ENCODE data around the gene SAAL1.
"Not testable (repeated sequence)": the region's sequence is repeated elsewhere in the genome, so short reads cannot be mapped to it uniquely, and the experiment has no call there.

The SAAL1 gene, protein sequence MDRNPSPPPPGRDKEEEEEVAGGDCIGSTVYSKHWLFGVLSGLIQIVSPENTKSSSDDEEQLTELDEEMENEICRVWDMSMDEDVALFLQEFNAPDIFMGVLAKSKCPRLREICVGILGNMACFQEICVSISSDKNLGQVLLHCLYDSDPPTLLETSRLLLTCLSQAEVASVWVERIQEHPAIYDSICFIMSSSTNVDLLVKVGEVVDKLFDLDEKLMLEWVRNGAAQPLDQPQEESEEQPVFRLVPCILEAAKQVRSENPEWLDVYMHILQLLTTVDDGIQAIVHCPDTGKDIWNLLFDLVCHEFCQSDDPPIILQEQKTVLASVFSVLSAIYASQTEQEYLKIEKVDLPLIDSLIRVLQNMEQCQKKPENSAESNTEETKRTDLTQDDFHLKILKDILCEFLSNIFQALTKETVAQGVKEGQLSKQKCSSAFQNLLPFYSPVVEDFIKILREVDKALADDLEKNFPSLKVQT

DNA sequence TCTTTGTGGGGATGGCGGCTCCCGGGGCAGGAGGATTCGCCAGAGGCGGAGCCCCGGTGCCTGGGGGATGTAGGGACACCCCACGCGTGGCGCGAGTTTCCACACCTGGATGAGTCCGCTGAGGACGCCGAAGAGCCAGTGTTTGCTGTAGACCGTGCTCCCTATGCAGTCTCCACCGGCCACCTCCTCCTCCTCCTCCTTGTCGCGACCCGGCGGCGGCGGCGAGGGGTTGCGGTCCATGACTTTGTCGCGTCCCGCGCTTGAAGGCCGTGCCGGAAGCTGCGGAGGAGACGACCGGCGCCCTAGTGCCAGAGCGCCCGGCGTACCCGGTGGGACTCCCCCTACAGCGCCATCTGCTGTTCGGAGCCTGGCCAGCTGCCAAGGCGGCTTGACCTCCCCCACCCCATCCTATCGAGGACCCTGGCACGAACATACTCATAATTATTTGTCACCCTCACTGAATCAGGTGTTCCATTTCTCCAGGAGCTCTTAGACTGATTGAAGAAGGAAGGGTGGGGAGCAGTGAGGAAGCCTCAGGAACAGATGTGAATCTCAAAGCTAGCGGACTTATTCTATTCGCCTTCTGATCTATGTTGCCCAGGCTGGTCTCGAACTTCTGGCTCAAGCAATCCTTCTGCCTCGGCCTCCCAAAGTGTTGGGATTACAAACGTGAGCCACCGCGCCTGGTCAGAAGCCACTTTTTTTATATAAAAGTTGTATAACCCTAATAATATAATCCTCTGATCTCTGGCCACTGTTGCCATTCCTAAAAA is at the start of gene SAAL1:
TSS of gene SAAL1 (minus strand) at position 281 of the 773 bp plus-strand sequence. CDS start at position 240, 41 bp downstream.
- DNase-seq, result peak; percentile 21

DNA sequence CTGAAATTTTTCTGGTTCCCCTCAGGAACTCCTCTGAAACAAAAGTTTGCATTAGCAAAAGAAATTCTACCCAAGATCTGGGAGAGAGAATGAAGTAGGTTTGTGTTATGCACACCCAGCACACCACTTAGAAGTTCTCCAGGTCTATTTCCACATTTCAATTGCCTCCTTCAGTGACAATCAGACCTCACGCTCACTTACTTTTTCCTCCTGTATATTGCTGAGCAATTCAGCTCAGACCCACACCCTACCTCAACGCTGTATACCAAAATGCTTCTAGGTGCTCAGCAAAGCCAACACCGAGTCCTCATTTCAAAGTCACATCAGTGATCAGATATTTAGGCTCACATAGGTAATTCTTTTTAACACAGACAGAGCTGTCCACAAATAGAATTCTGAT is 45.7 kb upstream of the SAAL1 start:
- DNase-seq, result no peak

DNA sequence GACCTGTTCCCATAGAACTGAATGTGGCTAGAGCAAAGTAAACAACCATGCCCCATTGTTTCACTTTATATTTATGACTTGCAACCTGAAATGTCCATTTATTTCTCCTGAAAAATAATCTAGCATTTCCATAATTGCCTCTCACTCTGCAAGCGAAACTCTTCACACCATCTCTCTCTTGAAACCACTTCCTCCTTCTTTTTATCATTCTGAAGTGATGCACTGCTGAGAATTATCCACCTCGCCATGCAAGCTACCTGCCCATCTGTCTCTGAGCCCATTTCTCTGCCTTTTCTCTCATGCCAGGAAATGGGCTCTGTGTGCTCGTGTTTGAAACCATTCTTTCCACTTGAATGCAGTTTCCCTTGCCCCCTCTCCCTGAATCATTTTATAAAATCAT is 40.0 kb upstream of the SAAL1 start:
- no peak for DNase-seq

DNA sequence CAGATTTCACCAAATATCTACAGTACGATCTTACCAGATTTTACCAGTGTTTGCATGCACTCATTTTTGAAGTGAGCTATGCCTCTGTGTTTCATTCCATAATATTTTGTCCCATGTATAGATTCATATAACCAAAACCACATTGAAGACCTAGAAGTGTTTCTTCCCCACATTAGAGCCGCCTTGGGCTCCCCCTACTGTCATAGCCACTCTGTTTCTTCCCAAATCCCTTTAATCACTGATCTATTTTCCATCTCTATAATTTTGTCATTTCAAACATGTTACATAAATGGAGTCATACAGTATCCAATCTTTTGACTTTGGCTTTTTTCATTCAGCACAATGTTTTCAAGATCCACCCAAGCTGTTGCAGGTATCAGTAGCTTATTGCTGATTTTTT is 39.1 kb upstream of the SAAL1 start:
- no peak for DNase-seq

DNA sequence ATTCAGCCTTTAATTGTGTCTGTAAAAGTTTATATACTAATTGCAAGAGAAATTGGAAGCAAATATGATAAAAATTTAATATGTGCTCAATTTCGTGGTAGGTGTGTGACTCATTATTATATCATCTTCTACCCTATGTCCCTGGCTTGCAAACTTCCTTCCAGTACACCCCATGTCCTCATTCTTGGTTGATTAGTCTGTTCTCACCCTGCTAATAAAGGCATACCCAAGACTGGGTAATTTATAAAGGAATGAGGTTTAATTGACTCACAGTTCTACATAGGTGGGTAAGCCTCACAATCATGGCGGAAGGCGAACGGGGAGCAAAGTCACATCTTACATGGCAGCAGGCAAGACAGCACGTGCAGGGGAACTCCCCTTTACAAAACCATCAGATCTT is 38.4 kb upstream of the SAAL1 start:
- DNase-seq, result no peak

DNA sequence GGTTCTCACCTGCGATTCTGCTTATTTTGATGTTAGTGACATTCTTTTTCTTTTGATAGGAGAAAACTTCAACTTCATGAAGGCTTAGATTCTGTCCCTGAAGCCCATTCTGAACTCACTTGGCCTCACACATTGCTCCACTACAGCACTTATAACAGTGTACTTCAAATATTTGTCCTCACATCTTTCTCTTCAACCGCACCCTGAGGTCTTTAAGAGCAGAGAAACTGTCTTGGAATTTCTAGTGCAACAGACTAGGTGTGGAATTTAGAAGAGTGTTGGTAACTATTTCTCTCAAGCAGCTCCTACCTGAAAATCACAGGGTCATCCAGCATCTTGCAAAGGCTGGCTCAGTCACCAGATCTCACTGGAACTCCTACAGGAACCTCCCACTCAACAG is 34.3 kb upstream of the SAAL1 start:
- no peak for DNase-seq

DNA sequence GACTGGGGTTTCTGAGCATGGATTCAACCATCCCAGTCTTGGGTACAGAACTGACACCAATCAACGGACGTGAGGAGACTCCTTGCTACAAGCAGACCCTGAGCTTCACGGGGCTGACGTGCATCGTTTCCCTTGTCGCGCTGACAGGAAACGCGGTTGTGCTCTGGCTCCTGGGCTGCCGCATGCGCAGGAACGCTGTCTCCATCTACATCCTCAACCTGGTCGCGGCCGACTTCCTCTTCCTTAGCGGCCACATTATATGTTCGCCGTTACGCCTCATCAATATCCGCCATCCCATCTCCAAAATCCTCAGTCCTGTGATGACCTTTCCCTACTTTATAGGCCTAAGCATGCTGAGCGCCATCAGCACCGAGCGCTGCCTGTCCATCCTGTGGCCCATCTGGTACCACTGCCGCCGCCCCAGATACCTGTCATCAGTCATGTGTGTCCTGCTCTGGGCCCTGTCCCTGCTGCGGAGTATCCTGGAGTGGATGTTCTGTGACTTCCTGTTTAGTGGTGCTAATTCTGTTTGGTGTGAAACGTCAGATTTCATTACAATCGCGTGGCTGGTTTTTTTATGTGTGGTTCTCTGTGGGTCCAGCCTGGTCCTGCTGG is 31.4 kb upstream of the SAAL1 start:
- no peak for DNase-seq

DNA sequence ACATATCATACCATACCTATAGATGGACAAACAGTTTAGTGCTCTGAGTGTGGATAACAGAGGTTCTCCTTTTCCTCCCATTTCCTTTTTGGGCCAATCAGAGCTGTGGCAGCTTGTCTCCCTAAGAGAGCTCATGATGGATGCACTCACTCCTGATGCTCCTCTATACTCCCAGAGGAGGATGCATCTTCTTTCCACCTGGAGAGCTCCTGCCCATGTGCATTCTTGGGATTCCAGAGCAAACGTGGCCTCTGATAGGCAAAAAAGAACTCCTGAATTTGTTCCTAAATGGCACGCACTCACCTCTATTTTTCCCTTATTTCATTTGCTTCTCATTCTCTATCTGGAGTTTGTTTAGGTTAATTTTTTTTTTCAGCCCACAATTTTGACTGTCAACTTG is 29.4 kb upstream of the SAAL1 start:
- no peak for DNase-seq

DNA sequence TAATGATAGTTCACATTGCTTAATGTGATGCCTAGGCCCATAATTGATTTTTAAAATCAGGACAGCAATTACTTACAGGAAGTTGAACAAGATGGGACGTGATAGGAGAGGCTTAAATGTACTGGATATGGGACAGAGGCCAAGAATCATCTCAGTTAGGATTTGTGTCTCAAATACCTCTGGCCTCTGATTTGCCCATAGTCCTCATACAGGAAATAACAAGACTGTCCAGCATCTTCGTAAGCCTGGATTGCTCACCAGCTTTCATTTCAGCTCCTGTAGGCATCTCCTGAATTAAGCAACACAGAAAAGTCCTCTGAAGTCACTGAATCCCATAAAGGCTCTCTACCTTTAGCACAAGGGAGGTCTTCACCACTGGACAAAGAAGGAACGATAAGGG is 26.5 kb upstream of the SAAL1 start, which contains the start of gene MRGPRX3:
TSS of gene MRGPRX3 (plus strand) at position 231 of the 400 bp plus-strand sequence. CDS start 4,632 bp downstream, outside the sequence.
- no peak for DNase-seq

DNA sequence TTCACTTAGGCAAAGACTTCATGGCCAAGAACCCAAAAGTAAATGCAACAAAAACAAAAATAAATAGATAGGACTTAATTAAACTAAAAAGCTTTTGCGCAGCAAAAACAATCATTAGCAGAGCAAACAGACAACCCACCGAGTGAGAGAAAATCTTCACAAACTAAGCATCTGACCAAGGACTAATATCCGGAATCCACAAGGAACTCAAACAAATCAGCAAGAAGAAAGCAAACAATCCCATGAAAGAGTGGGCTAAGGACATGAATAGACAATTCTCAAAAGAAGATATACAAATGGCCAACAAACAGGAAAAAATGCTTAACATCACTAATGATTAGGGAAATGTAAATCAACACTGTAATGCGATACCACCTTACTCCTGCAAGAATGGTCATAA is 25.2 kb upstream of the SAAL1 start:
- DNase-seq, result not testable (repeated sequence)

DNA sequence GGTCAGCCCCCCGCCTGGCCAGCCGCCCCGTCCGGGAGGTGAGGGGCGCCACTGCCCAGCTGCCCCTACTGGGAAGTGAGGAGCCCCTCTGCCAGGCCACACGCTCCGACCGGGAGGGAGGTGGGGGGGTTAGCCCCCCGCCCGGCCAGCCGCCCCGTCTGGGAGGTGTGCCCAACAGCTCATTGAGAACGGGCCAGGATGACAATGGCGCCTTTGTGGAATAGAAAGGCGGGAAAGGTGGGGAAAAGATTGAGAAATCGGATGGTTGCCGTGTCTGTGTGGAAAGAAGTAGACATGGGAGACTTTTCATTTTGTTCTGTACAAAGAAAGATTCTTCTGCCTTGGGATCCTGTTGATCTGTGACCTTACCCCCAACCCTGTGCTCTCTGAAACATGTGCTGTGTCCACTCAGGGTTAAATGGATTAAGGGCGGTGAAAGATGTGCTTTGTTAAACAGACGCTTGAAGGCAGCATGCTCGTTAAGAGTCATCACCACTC is 15.5 kb upstream of the SAAL1 start:
- DNase-seq, result not testable (repeated sequence)

DNA sequence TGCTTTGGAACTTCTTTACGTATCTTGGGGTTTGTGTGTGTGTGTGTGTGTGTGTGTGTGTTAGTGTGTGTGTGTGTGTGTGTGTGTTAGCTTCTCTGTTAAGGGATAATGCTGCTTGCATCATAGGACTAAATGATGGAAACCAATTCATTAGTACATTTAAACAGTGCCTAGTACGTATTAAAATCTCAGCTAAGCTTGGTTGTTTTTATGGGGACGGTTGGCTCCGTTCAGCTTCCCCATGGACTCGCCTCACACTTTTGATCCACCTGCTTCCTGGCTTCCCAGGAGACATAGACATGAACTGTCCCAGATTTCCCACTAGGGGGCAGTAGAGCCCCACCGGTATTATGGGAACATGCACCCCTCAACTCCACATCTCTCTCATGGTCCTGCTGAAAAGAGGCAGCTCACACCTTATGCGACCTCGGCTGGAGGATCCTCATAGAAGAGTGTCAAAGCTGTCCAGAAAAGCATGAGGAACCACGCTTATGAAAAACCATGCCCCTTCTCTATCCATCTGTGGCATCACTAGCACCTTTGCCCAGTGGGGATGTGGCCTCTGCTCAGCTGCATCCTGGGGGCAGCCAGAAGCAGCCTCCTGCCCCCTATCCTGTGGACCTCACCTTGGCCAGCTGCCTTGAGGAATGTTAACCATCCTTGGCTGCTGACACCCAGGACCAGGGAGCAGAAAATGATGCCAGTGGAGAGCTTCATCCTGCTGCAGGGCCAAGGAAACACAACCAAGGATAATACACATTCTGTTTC is 9.7 kb upstream of the SAAL1 start:
- peak; percentile 14 for DNase-seq

DNA sequence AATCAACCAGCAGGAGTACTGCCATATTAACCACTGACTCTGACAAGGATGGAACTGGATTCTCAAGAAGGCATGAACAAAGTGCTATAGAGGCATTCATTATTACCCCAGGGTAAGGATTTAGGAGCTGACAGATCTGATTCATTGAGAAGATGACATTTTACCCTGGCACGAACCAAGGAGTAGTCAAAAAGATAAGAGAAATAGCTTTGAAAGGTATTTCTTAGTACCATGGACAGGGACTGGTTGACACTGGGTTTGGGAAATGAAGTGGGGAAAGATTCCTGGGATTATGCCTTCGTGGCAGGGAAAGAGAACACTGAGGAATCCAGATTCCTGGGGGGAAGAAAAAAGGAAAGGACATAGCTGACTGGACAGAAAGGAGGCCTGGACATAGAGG is 5.1 kb upstream of the SAAL1 start:
- no peak for DNase-seq

DNA sequence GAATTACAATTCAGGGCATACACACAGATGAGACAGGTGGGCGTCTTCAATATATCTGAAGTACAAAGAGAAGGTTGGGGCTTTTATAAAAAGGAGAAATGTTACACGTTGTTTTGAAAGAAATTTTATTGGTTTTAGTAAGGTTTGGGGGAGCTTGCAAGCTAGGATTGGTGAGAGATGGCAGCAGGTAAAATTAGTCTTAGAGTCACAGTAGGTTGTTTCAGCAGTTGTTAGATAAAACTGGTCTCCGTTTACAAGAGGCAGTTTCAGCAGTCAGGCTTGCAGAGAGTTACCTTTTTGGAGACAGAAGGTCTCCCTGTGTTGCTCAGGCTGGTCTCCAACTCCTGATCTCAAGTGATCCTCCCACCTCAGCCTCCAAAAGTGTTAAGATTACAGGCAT is 2.4 kb upstream of the SAAL1 start:
- no peak for DNase-seq

DNA sequence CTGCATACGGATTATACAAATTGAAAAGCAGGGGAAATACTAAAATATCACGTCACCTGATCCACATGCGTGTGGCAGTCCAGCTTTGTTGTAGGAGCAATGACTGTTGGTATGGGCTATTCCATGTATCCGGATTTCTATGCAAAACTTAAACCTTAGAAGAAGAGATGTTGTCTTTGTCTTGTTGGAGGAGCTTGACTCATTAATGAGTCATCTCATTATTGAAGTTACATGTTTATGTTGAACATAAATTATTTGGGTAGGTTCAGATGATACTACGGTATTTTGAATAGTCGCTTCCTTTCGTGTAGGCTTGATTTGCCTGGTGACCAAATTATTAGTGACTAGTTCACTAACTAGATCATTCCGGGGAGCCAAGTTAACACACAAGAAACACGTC is 806 bp upstream of the SAAL1 start:
- no peak for DNase-seq

DNA sequence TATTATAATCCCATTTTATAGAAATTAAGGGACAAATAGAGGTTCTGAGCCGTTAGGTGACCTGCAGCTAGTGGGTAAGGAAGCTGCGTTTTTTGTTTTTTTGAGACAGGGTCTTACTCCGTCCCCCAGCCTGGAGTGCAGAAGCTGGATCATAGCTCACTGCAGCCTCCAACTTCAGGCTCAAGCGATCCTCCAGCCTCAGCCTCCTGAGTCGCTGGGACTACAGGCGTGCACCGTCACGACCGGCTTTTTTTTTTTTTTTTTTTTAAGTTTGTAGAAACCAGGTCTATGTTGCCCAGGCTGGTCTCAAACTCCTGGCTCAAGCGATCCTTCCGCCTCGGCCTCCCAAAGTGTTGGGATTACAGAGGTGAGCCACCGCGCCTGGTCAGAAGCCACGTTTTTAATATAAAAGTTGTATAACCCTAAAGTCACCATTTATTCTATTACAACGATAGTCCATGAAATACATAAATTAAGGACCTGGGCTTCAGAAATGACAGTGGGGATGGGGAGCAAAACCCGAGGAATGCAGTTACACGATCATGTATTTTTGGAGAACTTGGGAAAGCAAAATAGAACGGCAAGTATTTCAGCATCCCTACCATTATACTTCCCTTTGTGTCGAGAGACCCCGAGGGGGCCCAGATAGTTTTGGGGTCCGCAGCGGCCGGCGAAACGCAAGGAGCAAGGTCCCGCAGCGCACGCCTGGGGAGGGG is 638 bp downstream of the SAAL1 start:
- no peak for DNase-seq

DNA sequence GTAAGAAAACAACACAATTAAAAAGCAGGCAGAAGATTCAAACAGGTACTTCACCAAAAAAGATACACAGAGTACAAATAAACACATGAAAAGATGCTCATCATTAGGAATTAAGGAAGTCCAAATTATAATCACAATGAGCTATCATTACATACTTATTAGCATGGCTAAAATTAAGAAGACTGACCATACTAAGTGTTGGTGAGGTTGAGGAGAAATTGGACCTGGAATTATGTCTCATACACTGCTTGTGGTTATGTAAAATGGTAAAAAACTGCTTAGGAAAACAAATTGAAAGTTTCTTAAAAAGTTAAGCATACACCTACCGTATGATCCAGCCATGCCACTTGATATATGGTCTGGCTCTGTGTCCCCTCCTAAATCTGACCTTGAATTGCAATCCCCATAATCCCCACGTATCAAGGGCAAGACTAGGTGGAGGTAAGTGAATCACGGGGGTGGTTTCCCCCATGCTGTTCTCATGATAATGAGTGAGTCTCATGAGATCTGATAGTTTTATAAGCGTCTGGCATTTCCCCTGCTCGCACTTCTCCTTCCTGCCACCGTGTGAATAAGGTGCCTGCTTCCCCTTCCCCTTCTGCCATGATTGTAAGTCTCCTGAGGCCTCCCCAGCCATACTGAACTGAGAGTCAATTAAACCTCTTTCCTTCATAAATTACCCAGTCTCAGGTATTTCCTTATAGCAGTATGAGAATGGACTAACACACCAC is 4.8 kb downstream of the SAAL1 start:
- no peak for DNase-seq

DNA sequence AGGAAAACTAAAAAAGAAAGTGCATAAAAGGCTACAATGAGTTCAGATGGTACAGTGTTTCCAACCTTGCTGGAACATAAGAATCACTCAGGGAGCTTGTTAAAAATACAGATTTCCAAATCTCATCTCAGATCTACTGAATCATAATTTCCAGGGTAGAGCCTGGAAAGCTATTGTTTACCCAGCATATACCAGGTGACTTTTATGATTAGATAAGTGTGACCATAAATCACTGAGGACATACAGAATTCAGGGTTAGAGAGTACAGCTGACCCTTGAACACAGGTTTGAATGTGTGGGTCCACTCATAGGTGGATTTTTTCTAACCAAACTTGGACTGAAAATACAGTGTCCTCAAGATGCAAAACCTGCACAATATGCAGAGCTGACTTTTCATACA is 11.9 kb downstream of the SAAL1 start:
- no peak for DNase-seq

DNA sequence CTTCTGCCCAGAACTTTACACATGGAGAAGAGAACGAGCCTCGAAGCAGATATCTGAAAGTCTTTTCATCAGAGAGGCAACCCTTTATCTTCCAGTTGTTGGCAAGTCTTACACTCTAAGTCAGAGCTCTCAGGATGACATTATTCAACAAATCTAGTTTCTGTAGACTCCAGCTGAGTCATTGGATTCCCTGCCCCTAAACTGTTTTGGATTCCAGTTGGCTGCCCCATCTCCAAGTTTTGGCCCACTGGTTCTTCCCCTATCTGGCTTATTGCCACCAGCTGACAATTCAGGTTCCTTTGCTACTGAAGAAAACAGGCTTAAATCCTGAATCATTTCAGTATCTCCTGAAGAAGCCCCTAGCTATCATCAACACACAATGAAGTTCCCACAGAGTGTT is 14.2 kb downstream of the SAAL1 start:
- DNase-seq, result no peak

DNA sequence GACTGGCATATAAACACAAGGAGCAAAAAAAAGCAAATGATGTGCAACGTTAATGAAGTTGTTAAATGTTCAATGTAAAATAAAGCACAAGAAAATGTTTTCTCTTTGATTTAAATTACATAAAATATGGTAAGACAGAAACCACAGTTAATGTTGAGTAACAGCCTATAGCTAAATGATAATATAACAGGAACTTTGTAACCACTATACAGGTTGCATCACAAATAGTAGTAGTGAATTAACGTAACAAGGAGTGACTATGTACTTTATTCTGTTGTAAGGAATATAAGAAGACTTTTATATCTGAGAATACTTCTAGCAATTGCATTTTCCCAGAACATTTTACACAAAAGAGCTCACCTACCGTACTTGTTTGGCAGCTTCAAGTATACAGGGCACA is 16.9 kb downstream of the SAAL1 start:
- DNase-seq, result no peak

DNA sequence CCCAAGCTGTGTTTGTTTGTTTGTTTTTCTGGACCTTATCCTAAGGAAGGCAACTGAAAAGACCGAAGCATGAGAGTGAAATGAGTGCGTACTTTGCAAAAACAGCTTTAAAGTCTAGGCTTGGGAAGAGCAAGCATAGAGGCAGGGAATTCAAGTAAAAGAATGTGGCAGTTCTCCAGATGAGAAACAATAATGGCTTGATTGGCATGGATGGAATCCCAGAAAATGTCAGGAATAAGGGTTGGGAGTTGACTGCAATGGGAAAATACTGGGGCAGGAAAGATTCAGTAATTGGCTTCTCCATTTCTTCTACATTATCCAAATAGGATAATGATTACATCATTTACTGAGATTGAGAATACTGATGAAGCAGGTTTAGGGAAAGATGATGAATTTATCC is 17.5 kb downstream of the SAAL1 start:
- DNase-seq, result no peak

Data from DMS 273 treated with DMSO at 0.1 percent for 48 hours (cell line).